Lower leg skin (tissue), 3 donors: ENCODE measurements around the gene IL15.

Source experiments
- POLR2A ChIP-seq, 2 donors: fragments of 450-650 bp; IDR thresholded peaks; one replicate each; pipeline ENCODE4 v1.6.1; 2016 to 2017; ENCODE audit warnings: antibody characterized with exemption in 2 of 2, mild to moderate bottlenecking in 1 of 2, moderate library complexity in 1 of 2
- TF ChIP-seq, protein P1 (sequence below), 3 donors: fragments of 450-650 bp; IDR thresholded peaks; one replicate each; pipeline ENCODE4 v1.5.1; 2016; ENCODE audit warnings: antibody characterized with exemption in 3 of 3, mild to moderate bottlenecking in 3 of 3, moderate library complexity in 2 of 3

DNA sequence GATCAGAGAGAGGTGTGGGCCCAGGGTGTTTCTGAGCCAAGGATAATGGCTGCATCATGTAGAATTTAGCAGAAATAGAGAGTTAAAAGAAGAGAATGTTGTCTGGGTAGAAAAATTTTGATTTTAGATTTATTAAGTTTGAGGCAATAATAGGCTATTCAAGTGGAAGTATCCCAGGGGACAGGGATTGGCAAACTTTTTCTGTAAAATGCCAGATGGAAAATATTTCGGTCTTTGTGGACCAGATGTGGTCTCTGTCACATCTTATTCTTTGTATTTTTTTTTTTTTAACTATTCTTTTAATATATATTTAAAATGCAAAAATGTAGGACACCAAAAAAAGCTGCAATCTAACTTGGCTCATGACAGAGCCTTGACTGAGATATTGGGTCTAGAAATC lies 33.1 kb downstream of the IL15 start:
- TF ChIP-seq, protein P1, sequence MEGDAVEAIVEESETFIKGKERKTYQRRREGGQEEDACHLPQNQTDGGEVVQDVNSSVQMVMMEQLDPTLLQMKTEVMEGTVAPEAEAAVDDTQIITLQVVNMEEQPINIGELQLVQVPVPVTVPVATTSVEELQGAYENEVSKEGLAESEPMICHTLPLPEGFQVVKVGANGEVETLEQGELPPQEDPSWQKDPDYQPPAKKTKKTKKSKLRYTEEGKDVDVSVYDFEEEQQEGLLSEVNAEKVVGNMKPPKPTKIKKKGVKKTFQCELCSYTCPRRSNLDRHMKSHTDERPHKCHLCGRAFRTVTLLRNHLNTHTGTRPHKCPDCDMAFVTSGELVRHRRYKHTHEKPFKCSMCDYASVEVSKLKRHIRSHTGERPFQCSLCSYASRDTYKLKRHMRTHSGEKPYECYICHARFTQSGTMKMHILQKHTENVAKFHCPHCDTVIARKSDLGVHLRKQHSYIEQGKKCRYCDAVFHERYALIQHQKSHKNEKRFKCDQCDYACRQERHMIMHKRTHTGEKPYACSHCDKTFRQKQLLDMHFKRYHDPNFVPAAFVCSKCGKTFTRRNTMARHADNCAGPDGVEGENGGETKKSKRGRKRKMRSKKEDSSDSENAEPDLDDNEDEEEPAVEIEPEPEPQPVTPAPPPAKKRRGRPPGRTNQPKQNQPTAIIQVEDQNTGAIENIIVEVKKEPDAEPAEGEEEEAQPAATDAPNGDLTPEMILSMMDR (IDR thresholded peaks at IDR 0.05) = no peak
- no peak for TF ChIP-seq POLR2A (IDR thresholded peaks at IDR 0.05)
